Keratinocyte (primary cell): Measurements from ENCODE around the gene ANKHD1. TPM values are rescaled to one million over a fixed set of nuclear protein-coding genes. Genes with fewer than 3 reads are reported as not detected.
A peak's percentile ranks its signal among the peaks of the same experiment; 100 is the strongest.

Experiments
- DNase-seq: peaks from one replicate; pipeline ENCODE4 v3.0.0-alpha.2; 2011; ENCODE audit warnings: low read depth, missing footprints, low spot score
- FAIRE-seq: peaks from 2 replicates; lab custom pipeline; 2011; peaks lifted over from hg19 to GRCh38; lab: Jason Lieb, UNC
- H2AFZ ChIP-seq: 2 replicates; pipeline ENCODE4 v1.6.0; 2012; ENCODE audit warnings: low read length, control low read depth, inconsistent platforms; ENCODE audit not compliant: control insufficient read depth
- H3K27ac ChIP-seq: 2 replicates; pipeline ENCODE4 v1.5.1; 2011; ENCODE audit warnings: low read length; ENCODE audit not compliant: control insufficient read depth, insufficient read depth
- H3K27me3 ChIP-seq: 3 replicates; pipeline ENCODE4 v1.6.0; 2011; ENCODE audit warnings: low read length; ENCODE audit not compliant: control insufficient read depth, insufficient read depth; ENCODE audit errors: extremely low read depth
- H3K36me3 ChIP-seq, 2 experiments: 2 replicates in 1 of 2; 3 replicates in 1 of 2; pipeline ENCODE4 v1.5.1; 2011; ENCODE audit warnings: low read length in 2 of 2, mild to moderate bottlenecking in 1 of 2; ENCODE audit not compliant: control insufficient read depth in 2 of 2, insufficient read depth in 2 of 2; ENCODE audit errors: extremely low read depth in 1 of 2
- H3K4me1 ChIP-seq: 3 replicates; pipeline ENCODE4 v1.5.1; 2011; ENCODE audit warnings: low read length; ENCODE audit not compliant: control insufficient read depth, insufficient read depth; ENCODE audit errors: extremely low read depth
- H3K4me2 ChIP-seq: 3 replicates; pipeline ENCODE4 v1.6.0; 2011; ENCODE audit warnings: low read depth, low read length; ENCODE audit not compliant: control insufficient read depth, insufficient read depth; ENCODE audit errors: extremely low read depth
- H3K4me3 ChIP-seq, 3 experiments: fragments of 200-600 bp in 1 of 3; sonication (generic) in 1 of 3; 2 replicates in 2 of 3; 3 replicates in 1 of 3; pipeline ENCODE4 v1.5.1; 2011 to 2016; ENCODE audit warnings: low read length in 3 of 3, mild to moderate bottlenecking in 3 of 3, control low read depth in 2 of 3, inconsistent platforms in 1 of 3, low read depth in 1 of 3, mixed read lengths in 1 of 3, mixed run types in 1 of 3, moderate library complexity in 1 of 3; ENCODE audit not compliant: control insufficient read depth in 2 of 3, insufficient read depth in 2 of 3; ENCODE audit errors: extremely low read depth in 1 of 3
- H3K79me2 ChIP-seq: 2 replicates; pipeline ENCODE4 v1.6.0; 2012; ENCODE audit warnings: low read length; ENCODE audit not compliant: control insufficient read depth, insufficient read depth
- H3K9ac ChIP-seq: 3 replicates; pipeline ENCODE4 v1.6.0; 2011; ENCODE audit warnings: low read length; ENCODE audit not compliant: control insufficient read depth, insufficient read depth; ENCODE audit errors: extremely low read depth
- H3K9me1 ChIP-seq: 3 replicates; pipeline ENCODE4 v1.6.0; 2011; ENCODE audit warnings: low read length; ENCODE audit not compliant: control insufficient read depth, insufficient read depth; ENCODE audit errors: extremely low read depth
- H3K9me3 ChIP-seq: 2 replicates; pipeline ENCODE4 v1.5.1; 2012; ENCODE audit warnings: low read depth, low read length; ENCODE audit not compliant: control insufficient read depth
- H4K20me1 ChIP-seq: 3 replicates; pipeline ENCODE4 v1.6.0; 2011; ENCODE audit warnings: low read length; ENCODE audit not compliant: control insufficient read depth, insufficient read depth; ENCODE audit errors: extremely low read depth
- EZH2 ChIP-seq: IDR thresholded peaks from one replicate; pipeline ENCODE4 v1.6.1; 2012; ENCODE audit warnings: inconsistent platforms, mild to moderate bottlenecking, low read length, moderate library complexity
- dilution Hi-C: fragments of 300-500 bp; cut with MboI; formaldehyde crosslinking; loops from one replicate; pipeline ENCODE4 v1.7.0; 2020; ENCODE audit warnings: low sequenced_read_pairs; ENCODE audit not compliant: extremely low pct_ligation_motif_present
- polyA plus RNA-seq, 5 experiments: library from polyadenylated mRNA; depleted of rRNA in 3 of 5; stranded (reverse) in 3 of 5; stranded (forward) in 1 of 5; unstranded in 1 of 5; fragments of >200 nt; gene quantifications; 1 replicate in 1 of 5; 2 replicates in 3 of 5; 3 replicates in 1 of 5; pipeline versions ENCODE4 v1.2.1 to v1.2.3, GENCODE V29; 2011 to 2012; ENCODE audit warnings: missing spikeins in 2 of 5, low read depth in 1 of 5, low replicate concordance in 1 of 5
- TF ChIP-seq, protein P1 (sequence below), 3 experiments: IDR thresholded peaks in 1 of 3; conservative IDR thresholded peaks in 1 of 3; optimal IDR thresholded peaks in 1 of 3; 2 replicates in 2 of 3; 3 replicates in 1 of 3; pipeline versions ENCODE3 to v1.5.1; 2011; ENCODE audit warnings: low read length in 3 of 3, mild to moderate bottlenecking in 3 of 3, moderate library complexity in 2 of 3, control low read depth in 1 of 3, inconsistent platforms in 1 of 3; ENCODE audit not compliant: insufficient read depth in 2 of 3; ENCODE audit errors: extremely low read depth in 1 of 3

ANKHD1 gene
- polyA plus RNA-seq, 1 donor (not counting 4 experiments of a cell fraction or from before 2014, with no cell fraction given) = 65.9 TPM

- Histone ChIP-seq H3K27ac (no peak overlapping the region), H2AFZ (no peak overlapping the region), H3K36me3 (no peaks in the 10 kb centered on the region), H3K4me2 (no peak overlapping the region), H4K20me1 (no peaks in the 10 kb centered on the region), H3K27me3 (no peaks in the 10 kb centered on the region), H3K79me2 (no peaks in the 10 kb centered on the region), H3K4me3 (no peak overlapping the region), H3K9me3 (no peaks in the 10 kb centered on the region), H3K4me1 (peaks cover 25% of the 10 kb centered on the region), H3K9me1 (peaks cover 4% of the 10 kb centered on the region), H3K9ac (no peak overlapping the region)
- FAIRE-seq (no peak), DNase-seq (no peak)
- dilution Hi-C loops = no loop called here
- TF ChIP-seq, protein P1, sequence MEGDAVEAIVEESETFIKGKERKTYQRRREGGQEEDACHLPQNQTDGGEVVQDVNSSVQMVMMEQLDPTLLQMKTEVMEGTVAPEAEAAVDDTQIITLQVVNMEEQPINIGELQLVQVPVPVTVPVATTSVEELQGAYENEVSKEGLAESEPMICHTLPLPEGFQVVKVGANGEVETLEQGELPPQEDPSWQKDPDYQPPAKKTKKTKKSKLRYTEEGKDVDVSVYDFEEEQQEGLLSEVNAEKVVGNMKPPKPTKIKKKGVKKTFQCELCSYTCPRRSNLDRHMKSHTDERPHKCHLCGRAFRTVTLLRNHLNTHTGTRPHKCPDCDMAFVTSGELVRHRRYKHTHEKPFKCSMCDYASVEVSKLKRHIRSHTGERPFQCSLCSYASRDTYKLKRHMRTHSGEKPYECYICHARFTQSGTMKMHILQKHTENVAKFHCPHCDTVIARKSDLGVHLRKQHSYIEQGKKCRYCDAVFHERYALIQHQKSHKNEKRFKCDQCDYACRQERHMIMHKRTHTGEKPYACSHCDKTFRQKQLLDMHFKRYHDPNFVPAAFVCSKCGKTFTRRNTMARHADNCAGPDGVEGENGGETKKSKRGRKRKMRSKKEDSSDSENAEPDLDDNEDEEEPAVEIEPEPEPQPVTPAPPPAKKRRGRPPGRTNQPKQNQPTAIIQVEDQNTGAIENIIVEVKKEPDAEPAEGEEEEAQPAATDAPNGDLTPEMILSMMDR (optimal IDR thresholded peaks at IDR 0.05 in 1 of 3, IDR thresholded peaks at IDR 0.05 in 1 of 3, conservative IDR thresholded peaks at IDR 0.05 in 1 of 3; ENCODE audit: extremely low read depth in 1 of 3, insufficient read depth in 2 of 3, low read length in 3 of 3) = no peak
- no peak for TF ChIP-seq EZH2
These were observed 37.2 kb upstream of the ANKHD1 start for GRCh38 chr5:140364472-140364765.

GRCh38 chr5:140365282-140365681, 36.4 kb upstream of the ANKHD1 start:
- H3K36me3 ChIP-seq = no peaks in the 10 kb centered on the region
- peaks cover 25% of the 10 kb centered on the region for H3K4me1 ChIP-seq
- no peak overlapping the region for H3K4me3 ChIP-seq
- H3K27me3 ChIP-seq = no peaks in the 10 kb centered on the region
- dilution Hi-C loops = no loop called here
- H4K20me1 ChIP-seq = no peaks in the 10 kb centered on the region
- peak overlapping the region; percentile 9 for H3K4me2 ChIP-seq
- FAIRE-seq (peak; percentile 90), DNase-seq (no peak)
- TF ChIP-seq EZH2 = no peak
- TF ChIP-seq, protein P1 (optimal IDR thresholded peaks at IDR 0.05 in 1 of 3, IDR thresholded peaks at IDR 0.05 in 1 of 3, conservative IDR thresholded peaks at IDR 0.05 in 1 of 3; ENCODE audit: extremely low read depth in 1 of 3, insufficient read depth in 2 of 3, low read length in 3 of 3) = no peak
- peak overlapping the region; percentile 46 for H2AFZ ChIP-seq
- no peak overlapping the region for H3K27ac ChIP-seq
- peaks cover 4% of the 10 kb centered on the region for H3K9me1 ChIP-seq
- H3K79me2 ChIP-seq = no peaks in the 10 kb centered on the region
- H3K9me3 ChIP-seq = no peaks in the 10 kb centered on the region
- no peak overlapping the region for H3K9ac ChIP-seq
